Putamen (tissue), 1 donor: Measurements from ENCODE around the gene GRK3.

Source experiments
- DNase-seq: peaks from one replicate; pipeline ENCODE4 v3.0.0-alpha.2; 2016; ENCODE audit warnings: low spot score

GRK3 gene

GRCh38 chr22:25663654-25664053, 99.2 kb downstream of the GRK3 start:
- DNase-seq = no peak

GRCh38 chr22:25666308-25666707, 101.8 kb downstream of the GRK3 start:
- DNase-seq = no peak

GRCh38 chr22:25668437-25668836, 104.0 kb downstream of the GRK3 start:
- DNase-seq = no peak

GRCh38 chr22:25669253-25670069, 105.0 kb downstream of the GRK3 start:
- DNase-seq = no peak

- no peak for DNase-seq
Observed at GRCh38 chr22:25670070-25670461, 105.6 kb downstream of the GRK3 start.

- no peak for DNase-seq
Observed at GRCh38 chr22:25672289-25673084, 108.0 kb downstream of the GRK3 start.

- DNase-seq = no peak
Observed at GRCh38 chr22:25673713-25674112, 109.2 kb downstream of the GRK3 start.

- DNase-seq = no peak
Observed at GRCh38 chr22:25677631-25678030, 113.2 kb downstream of the GRK3 start.

GRCh38 chr22:25680051-25680450, 115.6 kb downstream of the GRK3 start:
- no peak for DNase-seq

GRCh38 chr22:25680956-25681355, 116.5 kb downstream of the GRK3 start:
- DNase-seq = no peak

GRCh38 chr22:25682109-25682508, 117.6 kb downstream of the GRK3 start:
- no peak for DNase-seq

- no peak for DNase-seq
Observed at GRCh38 chr22:25688627-25689026, 124.2 kb downstream of the GRK3 start.

- DNase-seq = no peak
Observed at GRCh38 chr22:25689631-25690030, 125.2 kb downstream of the GRK3 start.

- DNase-seq = no peak
Observed at GRCh38 chr22:25690798-25691197, 126.3 kb downstream of the GRK3 start.

- no peak for DNase-seq
Observed at GRCh38 chr22:25692397-25693267, 128.2 kb downstream of the GRK3 start.

- DNase-seq = no peak
Observed at GRCh38 chr22:25693268-25693565, 128.7 kb downstream of the GRK3 start.

GRCh38 chr22:25694196-25694907, 129.9 kb downstream of the GRK3 start:
- no peak for DNase-seq

- no peak for DNase-seq
Observed at GRCh38 chr22:25695146-25695545, 130.7 kb downstream of the GRK3 start.

- no peak for DNase-seq
Observed at GRCh38 chr22:25696763-25697162, 132.3 kb downstream of the GRK3 start.

- no peak for DNase-seq
Observed at GRCh38 chr22:25697181-25697664, 132.7 kb downstream of the GRK3 start.

- DNase-seq = no peak
Observed at GRCh38 chr22:25697978-25698377, 133.5 kb downstream of the GRK3 start.

- DNase-seq = no peak
Observed at GRCh38 chr22:25698461-25698860, 134.0 kb downstream of the GRK3 start.
